Forelimb muscle (tissue), 1 donor: ENCODE data around the gene RGS14. TPM values are rescaled to one million over a fixed set of nuclear protein-coding genes. Genes with fewer than 3 reads are reported as not detected.
"Not testable (repeated sequence)": the region's sequence is repeated elsewhere in the genome, so short reads cannot be mapped to it uniquely, and the experiment has no call there.

Experiments used
- DNase-seq: peaks from one replicate; pipeline ENCODE4 v3.0.0-alpha.2; 2013; ENCODE audit warnings: low read depth
- polyA plus RNA-seq: library from polyadenylated mRNA; unstranded; fragments of 120-200 nt; gene quantifications from one replicate; pipeline ENCODE4 v1.2.1, GENCODE V29; 2013; ENCODE audit not compliant: insufficient read length

The RGS14 gene
- polyA plus RNA-seq, 1 donor, result 17.4 TPM

GRCh38 chr5:177346820-177347219 is 10.9 kb upstream of the RGS14 start:
- no peak for DNase-seq

- DNase-seq, result no peak
Observed at GRCh38 chr5:177347699-177348098, 10.0 kb upstream of the RGS14 start.

GRCh38 chr5:177349362-177349647 is 8.4 kb upstream of the RGS14 start:
- DNase-seq, result no peak

- no peak for DNase-seq
Observed at GRCh38 chr5:177349762-177350161, 8.0 kb upstream of the RGS14 start.

- DNase-seq, result no peak
Observed at GRCh38 chr5:177350776-177351391, 6.8 kb upstream of the RGS14 start.

GRCh38 chr5:177351392-177352329 is 6.1 kb upstream of the RGS14 start, which contains the start of gene LMAN2:
Gene LMAN2, minus strand, starts transcription at chr5:177351668. Its CDS starts 21 bp downstream, at chr5:177351647.
- DNase-seq, result peak; percentile 96

GRCh38 chr5:177353093-177353492 is 4.6 kb upstream of the RGS14 start:
- no peak for DNase-seq

- no peak for DNase-seq
Observed at GRCh38 chr5:177354256-177354655, 3.5 kb upstream of the RGS14 start.

GRCh38 chr5:177354711-177355110 is 3.0 kb upstream of the RGS14 start:
- DNase-seq, result no peak

- DNase-seq, result no peak
Observed at GRCh38 chr5:177355162-177355867, 2.4 kb upstream of the RGS14 start.

- no peak for DNase-seq
Observed at GRCh38 chr5:177355868-177356168, 1.9 kb upstream of the RGS14 start.

- no peak for DNase-seq
Observed at GRCh38 chr5:177356746-177357145, 978 bp upstream of the RGS14 start.

- DNase-seq, result no peak
Observed at GRCh38 chr5:177357146-177357458, 622 bp upstream of the RGS14 start.

GRCh38 chr5:177358370-177358819 is 671 bp downstream of the RGS14 start:
- DNase-seq, result no peak

- DNase-seq, result no peak
Observed at GRCh38 chr5:177359451-177359851, 1.7 kb downstream of the RGS14 start.

- DNase-seq, result no peak
Observed at GRCh38 chr5:177359860-177360259, 2.1 kb downstream of the RGS14 start.

- DNase-seq, result not testable (repeated sequence)
Observed at GRCh38 chr5:177360740-177361139, 3.0 kb downstream of the RGS14 start.

GRCh38 chr5:177361418-177362291 is 3.9 kb downstream of the RGS14 start:
- DNase-seq, result no peak

- DNase-seq, result no peak
Observed at GRCh38 chr5:177362292-177362609, 4.5 kb downstream of the RGS14 start.

- no peak for DNase-seq
Observed at GRCh38 chr5:177362610-177363507, 5.1 kb downstream of the RGS14 start.

- no peak for DNase-seq
Observed at GRCh38 chr5:177363565-177363964, 5.8 kb downstream of the RGS14 start.
